Measurements from ENCODE around the gene EPHA4.

DNA sequence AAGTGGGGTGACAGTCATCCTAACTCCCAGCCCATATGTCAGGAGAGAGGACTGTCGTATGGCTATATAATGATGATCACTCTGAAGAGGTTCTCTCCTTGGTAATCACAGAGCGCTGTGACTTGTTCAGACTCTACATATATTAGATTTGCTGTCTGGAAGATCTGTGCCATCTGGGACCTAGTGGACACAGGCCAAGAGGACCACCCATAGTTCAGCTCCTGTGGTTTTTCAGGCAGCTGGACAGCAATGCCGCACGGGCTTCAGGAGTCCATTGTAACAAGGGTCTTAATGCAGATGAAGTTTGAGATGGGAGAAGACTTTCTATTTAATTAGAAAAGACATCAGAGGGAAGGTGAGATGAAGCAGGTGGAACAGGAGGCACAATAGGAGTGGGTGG, 40.1 kb upstream of the EPHA4 start:
- TF ChIP-seq CTCF (IDR thresholded peaks at IDR 0.05; ENCODE audit: borderline replicate concordance, extremely low read depth, low read length, poor library complexity, severe bottlenecking) (no peak), EZH2 (IDR thresholded peaks at IDR 0.05; ENCODE audit: borderline replicate concordance, low read depth, low read length, severe bottlenecking) (no peak)
